ENCODE measurements around the gene ERVK3-1. TPM values are rescaled to one million over a fixed set of nuclear protein-coding genes. Genes with fewer than 3 reads are reported as not detected.
A peak's percentile ranks its signal among the peaks of the same experiment; 100 is the strongest.
"Not testable (repeated sequence)": the region's sequence is repeated elsewhere in the genome, so short reads cannot be mapped to it uniquely, and the experiment has no call there.

Gene ERVK3-1
- total RNA-seq, 1 experiment from 2014 or later, result 38.9 TPM

- DNase-seq (ENCODE audit: low read depth), result no peak
- in situ Hi-C loops (cut with HindIII; ENCODE audit: low pct_unique_long_range_greater_than_20kb, low sequenced_read_pairs), result no loop called here
Measured at GRCh38 chr19:58294743-58295374, 10.3 kb upstream of the ERVK3-1 start.

- DNase-seq (ENCODE audit: low read depth), result no peak
Measured at GRCh38 chr19:58296104-58296503, 9.1 kb upstream of the ERVK3-1 start.

GRCh38 chr19:58300620-58301019, 4.6 kb upstream of the ERVK3-1 start:
- DNase-seq (ENCODE audit: low read depth), result no peak
- in situ Hi-C loops (cut with HindIII; ENCODE audit: low pct_unique_long_range_greater_than_20kb, low sequenced_read_pairs), result no loop called here

More at GRCh38 chr19:58296104-58296503, 9.1 kb upstream of the ERVK3-1 start:
- in situ Hi-C loops (cut with HindIII; ENCODE audit: low pct_unique_long_range_greater_than_20kb, low sequenced_read_pairs), result no loop called here

- no peak for DNase-seq (ENCODE audit: low read depth)
- in situ Hi-C loops (cut with HindIII; ENCODE audit: low pct_unique_long_range_greater_than_20kb, low sequenced_read_pairs), result no loop called here
Measured at GRCh38 chr19:58304255-58304654, 922 bp upstream of the ERVK3-1 start.

- in situ Hi-C loops (cut with HindIII; ENCODE audit: low pct_unique_long_range_greater_than_20kb, low sequenced_read_pairs), result no loop called here
- DNase-seq (ENCODE audit: low read depth), result no peak
Measured at GRCh38 chr19:58304748-58305064, 471 bp upstream of the ERVK3-1 start.

- no peak for DNase-seq (ENCODE audit: low read depth)
- in situ Hi-C loops (cut with HindIII; ENCODE audit: low pct_unique_long_range_greater_than_20kb, low sequenced_read_pairs), result no loop called here
Measured at GRCh38 chr19:58305932-58306323, 751 bp downstream of the ERVK3-1 start.

GRCh38 chr19:58307736-58308135, 2.6 kb downstream of the ERVK3-1 start:
- in situ Hi-C loops (cut with HindIII; ENCODE audit: low pct_unique_long_range_greater_than_20kb, low sequenced_read_pairs), result no loop called here
- no peak for DNase-seq (ENCODE audit: low read depth)

- DNase-seq (ENCODE audit: low read depth); in situ Hi-C loops (cut with HindIII; ENCODE audit: low pct_unique_long_range_greater_than_20kb, low sequenced_read_pairs): not testable (repeated sequence)
Measured at GRCh38 chr19:58310685-58311084, 5.5 kb downstream of the ERVK3-1 start.

GRCh38 chr19:58311345-58311865, 6.2 kb downstream of the ERVK3-1 start:
- in situ Hi-C loops (cut with HindIII; ENCODE audit: low pct_unique_long_range_greater_than_20kb, low sequenced_read_pairs), result no loop called here
- DNase-seq (ENCODE audit: low read depth), result no peak

- in situ Hi-C loops (cut with HindIII; ENCODE audit: low pct_unique_long_range_greater_than_20kb, low sequenced_read_pairs), result no loop called here
- DNase-seq (ENCODE audit: low read depth), result no peak
Measured at GRCh38 chr19:58315580-58315979, 10.4 kb downstream of the ERVK3-1 start.

- DNase-seq (ENCODE audit: low read depth), result peak; percentile 39
- in situ Hi-C loops (cut with HindIII; ENCODE audit: low pct_unique_long_range_greater_than_20kb, low sequenced_read_pairs), result no loop called here
Measured at GRCh38 chr19:58317476-58318072, 12.4 kb downstream of the ERVK3-1 start.

- in situ Hi-C loops (cut with HindIII; ENCODE audit: low pct_unique_long_range_greater_than_20kb, low sequenced_read_pairs), result no loop called here
Measured at GRCh38 chr19:58318297-58318696, 13.1 kb downstream of the ERVK3-1 start.

GRCh38 chr19:58319241-58319640, 14.1 kb downstream of the ERVK3-1 start:
- no peak for DNase-seq (ENCODE audit: low read depth)
- in situ Hi-C loops (cut with HindIII; ENCODE audit: low pct_unique_long_range_greater_than_20kb, low sequenced_read_pairs), result no loop called here

More at GRCh38 chr19:58318297-58318696, 13.1 kb downstream of the ERVK3-1 start:
- no peak for DNase-seq (ENCODE audit: low read depth)

- in situ Hi-C loops (cut with HindIII; ENCODE audit: low pct_unique_long_range_greater_than_20kb, low sequenced_read_pairs), result no loop called here
- no peak for DNase-seq (ENCODE audit: low read depth)
Measured at GRCh38 chr19:58325311-58326022, 20.3 kb downstream of the ERVK3-1 start.

- in situ Hi-C loops (cut with HindIII; ENCODE audit: low pct_unique_long_range_greater_than_20kb, low sequenced_read_pairs), result no loop called here
- no peak for DNase-seq (ENCODE audit: low read depth)
Measured at GRCh38 chr19:58326501-58326913, 21.3 kb downstream of the ERVK3-1 start.

GRCh38 chr19:58326914-58327726, 21.9 kb downstream of the ERVK3-1 start, which contains the start of gene ZSCAN22:
TSS of gene ZSCAN22 (plus strand) at chr19:58326994. CDS start at chr19:58334803, 7,809 bp downstream.
- in situ Hi-C loops (cut with HindIII; ENCODE audit: low pct_unique_long_range_greater_than_20kb, low sequenced_read_pairs), result no loop called here
- DNase-seq (ENCODE audit: low read depth), result peak; percentile 95

- in situ Hi-C loops (cut with HindIII; ENCODE audit: low pct_unique_long_range_greater_than_20kb, low sequenced_read_pairs), result no loop called here
- no peak for DNase-seq (ENCODE audit: low read depth)
Measured at GRCh38 chr19:58328999-58329398, 23.8 kb downstream of the ERVK3-1 start.

- in situ Hi-C loops (cut with HindIII; ENCODE audit: low pct_unique_long_range_greater_than_20kb, low sequenced_read_pairs), result loop anchor here (10.0 kb wide), 1 partner anchor 106 kb away; the partner anchor contains the start of gene ZNF544
Measured at GRCh38 chr19:58330458-58330857, 25.3 kb downstream of the ERVK3-1 start.

More at GRCh38 chr19:58330458-58330857, 25.3 kb downstream of the ERVK3-1 start:
- DNase-seq (ENCODE audit: low read depth), result peak; percentile 48

All from Caki2 (cell line).